ENCODE measurements around the gene ANKRD63.

The ANKRD63 gene

DNA sequence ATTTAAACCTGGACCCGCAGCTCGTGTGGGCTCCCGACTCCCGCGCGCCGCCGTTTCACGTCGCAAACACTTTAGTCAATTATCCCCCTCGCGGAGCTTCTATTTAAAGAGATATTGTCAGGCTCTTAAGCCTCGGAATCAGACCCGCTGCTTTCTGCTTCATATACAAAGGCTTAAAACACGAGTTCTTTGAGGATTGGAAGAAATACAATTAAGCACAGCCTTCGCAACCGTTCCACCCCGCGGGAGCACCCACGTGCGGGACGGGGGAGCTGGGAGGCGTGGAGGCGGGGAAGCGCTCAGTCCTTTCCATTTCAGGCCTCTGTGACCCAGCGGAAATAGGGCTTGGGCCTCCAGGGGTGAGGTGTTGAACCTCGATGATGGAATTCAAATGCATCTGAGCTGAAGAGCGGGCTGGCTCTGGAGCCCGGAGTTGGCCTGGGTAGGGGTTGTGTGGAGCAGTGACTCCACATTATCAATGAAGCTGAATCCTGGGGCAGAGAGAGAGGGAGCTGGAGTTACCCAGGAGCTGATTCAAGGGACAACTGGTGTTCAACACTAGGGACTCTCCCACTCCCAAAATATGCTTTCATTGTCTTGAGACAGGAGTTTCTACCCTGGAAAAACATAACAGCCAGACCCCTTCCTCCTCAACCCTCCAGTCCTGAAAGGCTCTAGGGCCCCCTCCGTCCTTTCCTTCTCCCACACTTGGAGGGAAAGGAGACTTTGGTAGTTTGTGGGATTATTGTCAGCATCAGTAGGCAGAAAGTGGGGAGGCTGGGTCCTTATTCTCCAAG, 2.4 kb downstream of the ANKRD63 start:
- no peak overlapping the region for H3K4me3 ChIP-seq (replicated peaks; ENCODE audit: low read depth, low read length)
- DNase-seq (ENCODE audit: low read depth) = no peak
- TF ChIP-seq, protein P1, sequence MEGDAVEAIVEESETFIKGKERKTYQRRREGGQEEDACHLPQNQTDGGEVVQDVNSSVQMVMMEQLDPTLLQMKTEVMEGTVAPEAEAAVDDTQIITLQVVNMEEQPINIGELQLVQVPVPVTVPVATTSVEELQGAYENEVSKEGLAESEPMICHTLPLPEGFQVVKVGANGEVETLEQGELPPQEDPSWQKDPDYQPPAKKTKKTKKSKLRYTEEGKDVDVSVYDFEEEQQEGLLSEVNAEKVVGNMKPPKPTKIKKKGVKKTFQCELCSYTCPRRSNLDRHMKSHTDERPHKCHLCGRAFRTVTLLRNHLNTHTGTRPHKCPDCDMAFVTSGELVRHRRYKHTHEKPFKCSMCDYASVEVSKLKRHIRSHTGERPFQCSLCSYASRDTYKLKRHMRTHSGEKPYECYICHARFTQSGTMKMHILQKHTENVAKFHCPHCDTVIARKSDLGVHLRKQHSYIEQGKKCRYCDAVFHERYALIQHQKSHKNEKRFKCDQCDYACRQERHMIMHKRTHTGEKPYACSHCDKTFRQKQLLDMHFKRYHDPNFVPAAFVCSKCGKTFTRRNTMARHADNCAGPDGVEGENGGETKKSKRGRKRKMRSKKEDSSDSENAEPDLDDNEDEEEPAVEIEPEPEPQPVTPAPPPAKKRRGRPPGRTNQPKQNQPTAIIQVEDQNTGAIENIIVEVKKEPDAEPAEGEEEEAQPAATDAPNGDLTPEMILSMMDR (IDR thresholded peaks at IDR 0.05; ENCODE audit: low read length, missing control alignments) = no peak

DNA sequence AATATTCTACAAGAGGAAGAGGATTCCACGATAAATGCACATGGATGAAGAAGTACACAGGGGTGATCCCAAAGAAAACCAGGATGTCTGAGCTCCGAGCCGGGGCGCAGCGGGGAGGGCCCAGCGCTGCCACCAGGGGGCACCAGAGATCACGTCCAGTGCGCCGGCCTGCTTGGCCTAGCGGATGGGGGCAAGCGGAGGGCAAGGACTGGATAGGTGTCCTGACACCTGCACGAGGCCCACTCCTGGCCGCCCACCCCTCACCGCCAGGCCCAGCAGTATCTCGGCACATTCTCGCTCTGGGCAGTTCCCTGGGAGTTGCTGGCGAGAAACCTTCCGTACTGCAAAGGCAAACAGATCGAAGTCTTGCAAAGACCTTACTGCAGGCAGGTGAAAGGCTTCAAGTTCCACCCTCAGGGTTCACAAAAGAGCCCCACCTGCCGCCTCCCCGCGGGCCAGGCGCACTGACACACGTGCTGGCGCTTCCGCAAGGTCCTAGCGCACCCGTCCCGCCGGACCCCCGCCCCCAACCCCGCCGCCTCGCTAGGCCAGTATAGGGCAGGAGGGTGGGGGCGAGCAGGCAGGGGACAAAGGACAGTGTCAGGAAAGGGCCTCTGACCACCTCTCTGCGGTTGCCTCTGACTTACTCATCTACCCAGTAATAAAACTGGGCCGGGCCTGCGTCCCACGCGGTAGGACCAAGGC, 3.3 kb downstream of the ANKRD63 start:
- no peak overlapping the region for H3K4me3 ChIP-seq (replicated peaks; ENCODE audit: low read depth, low read length)
- peak; percentile 55 for DNase-seq (ENCODE audit: low read depth)
- TF ChIP-seq, protein P1 (IDR thresholded peaks at IDR 0.05; ENCODE audit: low read length, missing control alignments) = peak; percentile 91

DNA sequence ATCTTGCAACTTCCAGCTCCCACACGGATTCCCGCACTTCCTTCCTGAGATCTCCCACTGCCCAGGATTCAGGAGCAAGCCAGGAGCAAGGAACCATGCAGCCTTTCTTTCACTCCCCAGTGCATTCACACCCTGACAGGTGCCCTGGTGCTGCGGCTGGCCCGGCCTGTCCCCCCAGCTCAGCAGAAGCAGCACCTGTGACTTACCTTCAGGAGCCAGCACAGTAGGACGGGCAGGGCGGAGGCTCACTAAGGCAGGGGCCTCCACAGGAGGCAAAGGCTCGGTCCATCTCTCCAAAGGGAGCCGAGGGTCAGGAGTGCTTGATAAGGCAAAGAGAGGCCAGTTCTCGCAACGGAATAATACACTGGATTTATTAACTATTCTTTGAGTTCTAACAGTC, 4.8 kb downstream of the ANKRD63 start:
- TF ChIP-seq, protein P1 (IDR thresholded peaks at IDR 0.05; ENCODE audit: low read length, missing control alignments) = no peak
- no peak overlapping the region for H3K4me3 ChIP-seq (replicated peaks; ENCODE audit: low read depth, low read length)
- no peak for DNase-seq (ENCODE audit: low read depth)

DNA sequence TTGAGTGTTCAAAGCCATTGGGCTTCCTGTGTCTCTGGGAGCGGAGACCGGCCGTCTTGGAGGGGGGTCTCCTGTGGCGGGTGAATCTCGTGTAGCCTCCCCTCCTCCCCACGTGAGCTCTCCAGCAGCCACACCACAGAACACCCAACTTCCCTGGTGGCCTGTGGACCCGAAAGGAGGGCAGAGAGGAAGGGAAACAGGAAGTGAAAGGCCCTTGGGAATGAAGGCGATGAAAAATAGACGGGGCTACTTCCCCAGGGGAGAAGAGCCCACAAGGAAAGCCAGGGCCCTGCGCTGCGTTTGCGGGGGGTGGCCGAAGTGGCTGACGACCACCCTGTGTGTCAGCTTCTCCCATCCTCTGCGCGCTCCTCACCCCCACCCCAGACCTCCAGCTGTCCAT, 5.4 kb downstream of the ANKRD63 start:
- DNase-seq (ENCODE audit: low read depth) = no peak
- TF ChIP-seq, protein P1 (IDR thresholded peaks at IDR 0.05; ENCODE audit: low read length, missing control alignments) = no peak
- no peak overlapping the region for H3K4me3 ChIP-seq (replicated peaks; ENCODE audit: low read depth, low read length)

DNA sequence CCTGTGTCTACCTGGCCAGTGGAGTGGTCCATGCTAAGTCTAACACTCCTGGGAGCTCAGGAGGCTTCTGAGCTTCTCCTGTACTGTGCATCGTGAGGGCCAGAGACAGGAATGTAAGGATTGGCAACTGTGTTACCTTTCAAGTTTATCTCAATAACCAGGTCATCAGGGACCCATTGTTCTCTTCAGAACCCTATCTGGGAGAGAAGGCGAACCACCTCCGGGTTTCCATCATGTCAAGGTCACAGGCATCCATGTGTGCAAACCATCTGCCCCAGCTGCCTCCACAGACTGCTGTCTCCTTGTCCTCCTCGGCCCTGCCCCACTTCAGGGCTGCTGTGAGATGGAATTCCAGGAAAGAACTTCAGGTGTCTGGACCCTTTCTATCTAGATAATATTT, 5.9 kb downstream of the ANKRD63 start:
- TF ChIP-seq, protein P1 (IDR thresholded peaks at IDR 0.05; ENCODE audit: low read length, missing control alignments) = no peak
- H3K4me3 ChIP-seq (replicated peaks; ENCODE audit: low read depth, low read length) = no peak overlapping the region
- DNase-seq (ENCODE audit: low read depth) = no peak

DNA sequence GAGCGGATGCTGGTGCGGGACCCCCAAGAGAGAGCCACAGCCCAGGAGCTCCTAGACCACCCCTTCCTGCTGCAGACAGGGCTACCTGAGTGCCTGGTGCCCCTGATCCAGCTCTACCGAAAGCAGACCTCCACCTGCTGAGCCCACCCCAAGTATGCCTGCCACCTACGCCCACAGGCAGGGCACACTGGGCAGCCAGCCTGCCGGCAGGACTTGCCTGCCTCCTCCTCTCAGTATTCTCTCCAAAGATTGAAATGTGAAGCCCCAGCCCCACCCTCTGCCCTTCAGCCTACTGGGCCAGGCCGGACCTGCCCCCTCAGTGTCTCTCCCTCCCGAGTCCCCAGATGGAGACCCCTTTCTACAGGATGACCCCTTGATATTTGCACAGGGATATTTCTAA, 6.9 kb downstream of the ANKRD63 start:
- no peak overlapping the region for H3K4me3 ChIP-seq (replicated peaks; ENCODE audit: low read depth, low read length)
- DNase-seq (ENCODE audit: low read depth) = no peak
- TF ChIP-seq, protein P1 (IDR thresholded peaks at IDR 0.05; ENCODE audit: low read length, missing control alignments) = no peak

All from fibroblast of pulmonary artery (primary cell).